K562 (cell line): ENCODE data around the gene CST6.

ENCODE experiments used
- BCL6 ChIP-seq: fragments of 250-450 bp; sonication (Bioruptor Pico); IDR thresholded peaks from 2 replicates; pipeline ENCODE4 v1.4.0; 2020
- CBX1 ChIP-seq: sonication (generic); IDR thresholded peaks from 2 replicates; pipeline ENCODE4 v1.6.1; 2016; ENCODE audit warnings: antibody characterized with exemption, low read depth, mild to moderate bottlenecking
- CXXC5 ChIP-seq: fragments of 250-450 bp; sonication (Bioruptor Pico); IDR thresholded peaks from 2 replicates; pipeline ENCODE4 v1.8.0; 2022; ENCODE audit warnings: inconsistent platforms, mild to moderate bottlenecking, moderate library complexity
- GATAD2B ChIP-seq: fragments of 450-650 bp; IDR thresholded peaks from 2 replicates; pipeline ENCODE4 v1.6.1; 2017; ENCODE audit warnings: mild to moderate bottlenecking, borderline replicate concordance
- GTF2F1 ChIP-seq: IDR thresholded peaks from 2 replicates; pipeline ENCODE4 v1.6.1; 2011; ENCODE audit warnings: low read depth, low read length, improper control_type of control experiment
- KLF10 ChIP-seq: fragments of 250-450 bp; sonication (Bioruptor Pico); IDR thresholded peaks from 2 replicates; pipeline ENCODE4 v1.6.1; 2021; ENCODE audit warnings: matching md5 sums
- PHB2 ChIP-seq: fragments of 450-650 bp; IDR thresholded peaks from 2 replicates; pipeline ENCODE4 v1.6.1; 2017; ENCODE audit warnings: low read depth
- POLR2A ChIP-seq: fragments of 450-650 bp; conservative IDR thresholded peaks from 2 replicates; pipeline ENCODE4 v1.6.1; 2016
- TF ChIP-seq, protein P1 (sequence below): sonication (generic); formaldehyde crosslinking; IDR thresholded peaks from 2 replicates; pipeline ENCODE4 v1.8.1; 2023; ENCODE audit warnings: mild to moderate bottlenecking, missing genetic modification reagents

DNA sequence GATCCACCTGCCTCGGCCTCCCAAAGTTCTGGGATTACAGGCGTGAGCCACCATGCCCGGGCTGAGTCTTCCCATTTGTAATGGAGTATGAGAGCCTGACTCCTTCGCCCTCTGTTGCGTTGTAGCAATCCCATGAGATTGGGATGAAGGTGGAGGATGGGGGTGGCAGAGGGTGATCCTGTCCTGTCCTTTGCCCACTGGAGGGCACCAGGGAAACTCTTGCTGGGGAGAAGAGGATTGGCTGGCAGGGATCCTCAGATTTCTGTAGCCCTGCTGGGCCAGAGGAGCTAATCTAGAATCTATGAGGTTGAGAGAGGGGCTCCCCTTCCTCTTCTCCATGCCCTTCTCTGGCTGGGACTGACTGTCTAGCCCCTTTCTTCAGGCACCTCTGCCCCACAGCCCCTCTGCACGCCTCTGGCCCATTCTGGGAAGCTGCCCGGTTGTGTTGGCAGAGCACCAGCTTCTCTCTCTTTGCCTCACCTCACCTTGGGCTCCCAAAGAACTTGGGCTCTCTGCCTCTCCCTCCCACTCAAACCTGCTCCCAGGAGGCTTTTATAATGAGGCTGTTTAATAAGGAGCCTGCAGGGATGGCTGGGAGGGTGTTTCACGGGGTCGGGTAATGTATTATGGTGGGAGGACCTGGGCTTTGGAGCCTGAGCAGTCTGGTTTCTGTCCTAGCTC is 24.0 kb downstream of the CST6 start:
- TF ChIP-seq CXXC5 (CRISPR knock-in tag) = no peak
- TF ChIP-seq CBX1 = no peak
- TF ChIP-seq GATAD2B = no peak
- no peak for TF ChIP-seq GTF2F1
- no peak for TF ChIP-seq KLF10 (CRISPR knock-in tag)
- TF ChIP-seq, protein P1, sequence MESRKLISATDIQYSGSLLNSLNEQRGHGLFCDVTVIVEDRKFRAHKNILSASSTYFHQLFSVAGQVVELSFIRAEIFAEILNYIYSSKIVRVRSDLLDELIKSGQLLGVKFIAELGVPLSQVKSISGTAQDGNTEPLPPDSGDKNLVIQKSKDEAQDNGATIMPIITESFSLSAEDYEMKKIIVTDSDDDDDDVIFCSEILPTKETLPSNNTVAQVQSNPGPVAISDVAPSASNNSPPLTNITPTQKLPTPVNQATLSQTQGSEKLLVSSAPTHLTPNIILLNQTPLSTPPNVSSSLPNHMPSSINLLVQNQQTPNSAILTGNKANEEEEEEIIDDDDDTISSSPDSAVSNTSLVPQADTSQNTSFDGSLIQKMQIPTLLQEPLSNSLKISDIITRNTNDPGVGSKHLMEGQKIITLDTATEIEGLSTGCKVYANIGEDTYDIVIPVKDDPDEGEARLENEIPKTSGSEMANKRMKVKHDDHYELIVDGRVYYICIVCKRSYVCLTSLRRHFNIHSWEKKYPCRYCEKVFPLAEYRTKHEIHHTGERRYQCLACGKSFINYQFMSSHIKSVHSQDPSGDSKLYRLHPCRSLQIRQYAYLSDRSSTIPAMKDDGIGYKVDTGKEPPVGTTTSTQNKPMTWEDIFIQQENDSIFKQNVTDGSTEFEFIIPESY (CRISPR knock-in tag) = no peak
- no peak for TF ChIP-seq BCL6 (CRISPR knock-in tag)
- TF ChIP-seq PHB2 = no peak
- TF ChIP-seq POLR2A = no peak
